H1 (cell line): ENCODE results near the gene PIM2. TPM values are rescaled to one million over a fixed set of nuclear protein-coding genes. Genes with fewer than 3 reads are reported as not detected.

ENCODE experiments used
- CTCF ChIA-PET: fragments of 300-600 bp; sonication (Branson Sonifier 250); formaldehyde crosslinking; loops from one replicate; lab custom pipeline; 2021; ENCODE audit not compliant: partially characterized antibody; lab: Charles Lee
- POLR2A ChIA-PET: fragments of 300-600 bp; sonication (Branson Sonifier 250); formaldehyde crosslinking; loops from one replicate; lab custom pipeline; 2021; ENCODE audit warnings: inconsistent platforms; ENCODE audit not compliant: partially characterized antibody; lab: Charles Lee
- DNase-seq, 2 experiments: peaks; one replicate each; pipeline versions ENCODE4 v3.0.0 to v3.0.0-alpha.2; 2010 to 2022; ENCODE audit warnings: low spot score in 2 of 2, low read depth in 1 of 2, mixed read lengths in 1 of 2
- FAIRE-seq: peaks from 2 replicates; lab custom pipeline; 2011; peaks lifted over from hg19 to GRCh38; lab: Jason Lieb, UNC
- H2AFZ ChIP-seq: 2 replicates; pipeline ENCODE4 v1.8.1; 2012; ENCODE audit warnings: low read length, inconsistent platforms
- H2AK5ac ChIP-seq: 2 replicates; pipeline ENCODE4 v1.6.1; 2013; ENCODE audit warnings: low read depth, low read length
- H2BK120ac ChIP-seq: replicated peaks from 2 replicates; pipeline ENCODE3; 2013; ENCODE audit warnings: low read depth, low read length, inconsistent platforms
- H2BK12ac ChIP-seq: 2 replicates; pipeline ENCODE4 v1.6.1; 2013; ENCODE audit warnings: low read depth, low read length
- H2BK15ac ChIP-seq: 2 replicates; pipeline ENCODE4 v1.6.1; 2013; ENCODE audit warnings: low read length
- H2BK20ac ChIP-seq: 2 replicates; pipeline ENCODE4 v1.6.1; 2013; ENCODE audit warnings: low read length
- H2BK5ac ChIP-seq: 2 replicates; pipeline ENCODE4 v1.6.1; 2013; ENCODE audit warnings: low read depth, low read length
- H3K14ac ChIP-seq: 2 replicates; pipeline ENCODE4 v1.6.1; 2013; ENCODE audit warnings: inconsistent platforms; ENCODE audit not compliant: insufficient read length
- H3K18ac ChIP-seq: 2 replicates; pipeline ENCODE4 v1.6.1; 2013; ENCODE audit warnings: low read length; ENCODE audit errors: extremely low read depth
- H3K23ac ChIP-seq: 2 replicates; pipeline ENCODE4 v1.6.1; 2013; ENCODE audit warnings: inconsistent platforms; ENCODE audit not compliant: insufficient read length
- H3K23me2 ChIP-seq: 2 replicates; pipeline ENCODE4 v1.6.1; 2013; ENCODE audit warnings: low read depth, low read length
- H3K27ac ChIP-seq: 2 replicates; pipeline ENCODE4 v1.6.1; 2011; ENCODE audit warnings: low read depth, low read length, inconsistent platforms
- H3K27me3 ChIP-seq, 4 experiments: replicated peaks in 1 of 4; 1 replicate in 1 of 4; 2 replicates in 3 of 4; pipeline versions ENCODE4 v1.6.1 to v1.8.1; 2011 to 2013; ENCODE audit warnings: low read length in 3 of 4, mild to moderate bottlenecking in 3 of 4, inconsistent platforms in 2 of 4, mixed read lengths in 2 of 4, moderate library complexity in 1 of 4; ENCODE audit not compliant: control insufficient read depth in 3 of 4, insufficient read depth in 3 of 4; ENCODE audit errors: extremely low read depth in 1 of 4
- H3K36me3 ChIP-seq, 4 experiments: 2 replicates each; pipeline versions ENCODE4 v1.6.1 to v1.8.1; 2011 to 2013; ENCODE audit warnings: mild to moderate bottlenecking in 4 of 4, low read length in 3 of 4, moderate library complexity in 2 of 4, control low read depth in 1 of 4, inconsistent platforms in 1 of 4; ENCODE audit not compliant: insufficient read depth in 4 of 4, control insufficient read depth in 2 of 4
- H3K4ac ChIP-seq: replicated peaks from 2 replicates; pipeline ENCODE3; 2013; ENCODE audit warnings: low read length, low read depth, mixed read lengths, inconsistent platforms; ENCODE audit not compliant: insufficient read length
- H3K4me1 ChIP-seq, 4 experiments: replicated peaks in 1 of 4; 1 replicate in 1 of 4; 2 replicates in 3 of 4; pipeline versions ENCODE4 v1.6.1 to v1.8.1; 2011 to 2013; ENCODE audit warnings: low read length in 3 of 4, inconsistent platforms in 2 of 4, mixed read lengths in 1 of 4; ENCODE audit not compliant: insufficient read depth in 4 of 4, control insufficient read depth in 3 of 4
- H3K4me2 ChIP-seq, 2 experiments: 2 replicates each; pipeline versions ENCODE4 v1.6.1 to v1.8.1; 2011 to 2013; ENCODE audit warnings: low read depth in 2 of 2, low read length in 2 of 2, control low read depth in 1 of 2, inconsistent platforms in 1 of 2, mild to moderate bottlenecking in 1 of 2; ENCODE audit not compliant: insufficient read depth in 1 of 2
- H3K4me3 ChIP-seq, 4 experiments: fragments of 200-600, 300-600 bp in 1 of 4; sonication (generic), shearing (Covaris generic), sonication (Bioruptor Twin) in 1 of 4; 2 replicates each; pipeline versions ENCODE4 v1.5.1 to v1.8.1; 2011 to 2016; ENCODE audit warnings: low read length in 4 of 4, low read depth in 3 of 4, control low read depth in 2 of 4, inconsistent platforms in 2 of 4, mild to moderate bottlenecking in 2 of 4, mixed read lengths in 1 of 4, moderate library complexity in 1 of 4; ENCODE audit not compliant: insufficient read depth in 2 of 4; ENCODE audit errors: extremely low read depth in 1 of 4
- H3K56ac ChIP-seq: replicated peaks from 2 replicates; pipeline ENCODE3; 2013; ENCODE audit warnings: low read depth, mild to moderate bottlenecking, mixed read lengths, low read length, inconsistent platforms; ENCODE audit not compliant: insufficient read length
- H3K79me1 ChIP-seq: 2 replicates; pipeline ENCODE4 v1.6.1; 2013; ENCODE audit warnings: low read depth, low read length, control low read depth
- H3K79me2 ChIP-seq, 2 experiments: 2 replicates each; pipeline versions ENCODE4 v1.6.1 to v1.8.1; 2012 to 2013; ENCODE audit warnings: low read length in 2 of 2, mild to moderate bottlenecking in 2 of 2, inconsistent platforms in 1 of 2; ENCODE audit not compliant: insufficient read depth in 2 of 2, control insufficient read depth in 1 of 2
- H3K9ac ChIP-seq, 4 experiments: replicated peaks in 1 of 4; 1 replicate in 1 of 4; 2 replicates in 3 of 4; pipeline versions ENCODE4 v1.6.1 to v1.8.1; 2011 to 2013; ENCODE audit warnings: low read depth in 3 of 4, low read length in 3 of 4, control low read depth in 2 of 4, mild to moderate bottlenecking in 2 of 4, moderate library complexity in 2 of 4, inconsistent platforms in 1 of 4; ENCODE audit errors: extremely low read depth in 1 of 4
- H3K9me3 ChIP-seq, 2 experiments: 2 replicates each; pipeline versions ENCODE4 v1.6.1 to v1.8.1; 2012 to 2013; ENCODE audit warnings: mild to moderate bottlenecking in 2 of 2, moderate library complexity in 2 of 2, control low read depth in 1 of 2, inconsistent platforms in 1 of 2, low read depth in 1 of 2, low read length in 1 of 2, mixed read lengths in 1 of 2; ENCODE audit not compliant: insufficient read depth in 2 of 2
- H4K20me1 ChIP-seq, 2 experiments: replicated peaks in 1 of 2; 2 replicates each; pipeline versions ENCODE3 to v1.8.1; 2011 to 2013; ENCODE audit warnings: inconsistent platforms in 2 of 2, low read length in 2 of 2, mild to moderate bottlenecking in 1 of 2; ENCODE audit not compliant: insufficient read depth in 2 of 2, control insufficient read depth in 1 of 2
- H4K5ac ChIP-seq: 2 replicates; pipeline ENCODE4 v1.6.1; 2013; ENCODE audit warnings: low read length, low read depth, mixed read lengths, inconsistent platforms; ENCODE audit not compliant: insufficient read length
- H4K8ac ChIP-seq: 2 replicates; pipeline ENCODE4 v1.8.0; 2013; ENCODE audit warnings: mild to moderate bottlenecking, moderate library complexity, low read length, inconsistent platforms; ENCODE audit not compliant: insufficient read depth; ENCODE audit errors: extremely low read depth
- H4K91ac ChIP-seq: replicated peaks from 2 replicates; pipeline ENCODE3; 2013; ENCODE audit warnings: low read length, mixed read lengths, inconsistent platforms; ENCODE audit not compliant: insufficient read length
- CBX8 ChIP-seq: fragments of 300-800, 300-1000 bp; sonication (generic); IDR thresholded peaks from 2 replicates; pipeline ENCODE4 v1.7.1; 2016; ENCODE audit warnings: low read depth, low read length, borderline replicate concordance
- CEBPB ChIP-seq: IDR thresholded peaks from 2 replicates; pipeline ENCODE4 v1.6.1; 2012; ENCODE audit warnings: low read depth, low read length
- CHD1 ChIP-seq: IDR thresholded peaks from 2 replicates; pipeline ENCODE4 v1.6.1; 2012; ENCODE audit warnings: low read depth, low read length, improper control_type of control experiment
- POLR2A ChIP-seq, 2 experiments: IDR thresholded peaks; 1 replicate in 1 of 2; 2 replicates in 1 of 2; pipeline ENCODE4 v1.6.1; 2011; ENCODE audit warnings: low read depth in 2 of 2, low read length in 2 of 2, mild to moderate bottlenecking in 2 of 2; ENCODE audit errors: control extremely low read depth in 1 of 2
- SP1 ChIP-seq: IDR thresholded peaks from 2 replicates; pipeline ENCODE4 v1.6.1; 2011; ENCODE audit warnings: low read depth, low read length
- TBP ChIP-seq: IDR thresholded peaks from 2 replicates; pipeline ENCODE4 v1.6.1; 2011; ENCODE audit warnings: low read depth, low read length, improper control_type of control experiment
- WGBS, 2 experiments: shearing (Covaris generic) in 1 of 2; methylation state at CpG; one replicate each; pipeline versions ENCODE4 v1.1.6 to v1.1.7; 2013 to 2015; ENCODE audit warnings: low lambda C conversion rate in 2 of 2, mixed read lengths in 2 of 2, inconsistent platforms in 1 of 2, low coverage in 1 of 2, missing lambda C conversion rate in 1 of 2; ENCODE audit not compliant: insufficient replicate concordance in 2 of 2, insufficient coverage in 1 of 2, insufficient read length in 1 of 2; ENCODE audit errors: extremely low coverage in 1 of 2, missing lambda C conversion rate in 1 of 2; 5-methylcytosine and 5-hydroxymethylcytosine counted together
- polyA plus RNA-seq, 7 experiments: library from polyadenylated mRNA; depleted of rRNA in 3 of 7; stranded (reverse) in 5 of 7; unstranded in 2 of 7; fragments of >200 nt in 5 of 7; fragments of 200-250 nt in 2 of 7; gene quantifications; 1 replicate in 5 of 7; 2 replicates in 1 of 7; 4 replicates in 1 of 7; pipeline versions ENCODE4 v1.2.1 to v1.2.3, GENCODE V29; 2011 to 2013; ENCODE audit warnings: missing spikeins in 2 of 7, mixed read lengths in 2 of 7
- total RNA-seq: library from RNA; stranded (reverse); fragmentation: NEBNext Ultra II Directional; extraction: Animal tissue kit (Norgen Biotek cat#: 25700); gene quantifications from 2 replicates; pipeline ENCODE4 v1.2.1, GENCODE V29; 2021

PIM2 gene
- total and polyA plus RNA-seq, 2 of the 8 experiments (the other 6 are each of a cell fraction or from before 2014, with no cell fraction given) = 180 to 203 TPM

DNA sequence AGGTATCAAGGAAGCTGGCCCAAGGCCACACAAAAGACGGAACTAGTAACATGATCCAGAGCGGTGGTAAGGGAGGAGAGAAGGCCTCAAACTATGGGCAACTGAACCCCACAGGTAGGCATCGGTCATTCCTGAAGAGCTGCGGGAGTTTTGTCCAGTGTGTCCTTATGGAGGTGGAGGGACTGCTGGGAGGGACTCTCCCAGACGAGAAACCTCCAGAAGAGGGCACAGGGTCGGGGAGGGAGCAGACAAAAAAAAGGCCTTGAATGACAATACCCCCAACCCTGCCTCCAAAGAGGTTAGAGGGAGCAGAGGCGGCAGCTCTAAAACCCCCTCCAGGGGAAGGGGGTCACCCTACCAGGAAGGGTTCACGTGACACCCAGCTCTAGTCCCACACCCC, 14.6 kb downstream of the PIM2 start:
- Histone ChIP-seq H3K27ac (no peak overlapping the region), H3K9me3 (no peaks in the 10 kb centered on the region), H3K36me3 (peaks cover 6 to 33% (median 16%) of the 10 kb centered on the region in 4 experiments; a peak in 6 of 8 replicates), H3K23ac (no peak overlapping the region), H3K23me2 (no peaks in the 10 kb centered on the region), H3K79me2 (peaks cover 0 to 6% of the 10 kb centered on the region in 2 experiments; a peak in 1 of 4 replicates), H2BK120ac (no peak overlapping the region), H2BK5ac (no peak overlapping the region), H3K4me1 (peaks cover 0 to 3% (median 0%) of the 10 kb centered on the region in 4 experiments; a peak in 1 of 7 replicates), H3K56ac (no peak overlapping the region), H4K5ac (no peak overlapping the region), H2BK15ac (no peak overlapping the region), H3K79me1 (no peaks in the 10 kb centered on the region), H2BK20ac (no peak overlapping the region), H4K8ac (no peak overlapping the region), H4K20me1 (no peaks in the 10 kb centered on the region), H2AFZ (no peak overlapping the region), H3K9ac (no peak overlapping the region), H3K4me3 (no peak overlapping the region), H3K27me3 (no peaks in the 10 kb centered on the region), H3K4me2 (no peak overlapping the region), H2BK12ac (no peak overlapping the region), H3K18ac (no peak overlapping the region), H3K4ac (no peak overlapping the region), H2AK5ac (no peak overlapping the region), H3K14ac (no peak overlapping the region), H4K91ac (no peak overlapping the region)
- WGBS, 2 experiments = 70% methylated on average over 5 of the region's 8 CpGs; no CpG with 5 or more reads in 1 of the 2 experiments
- DNase-seq = no peak
- ChIA-PET CTCF (interaction anchor here (1.0 to 1.6 kb wide), 2 partner anchors 18 to 33 kb away, joined by 3 to 4 read pairs; no protein-coding TSS in a partner anchor), POLR2A (interaction anchor here (0.6 to 30.9 kb wide), 9 partner anchors 7 to 107 kb away, joined by 3 to 572 read pairs (median 4); partner anchors contain the start of gene SLC35A2)
- no peak for FAIRE-seq
- no peak for TF ChIP-seq CHD1
- TF ChIP-seq CEBPB = no peak
- no peak for TF ChIP-seq POLR2A (IDR thresholded peaks at IDR 0.05; ENCODE audit: control extremely low read depth in 1 of 2, low read depth in 2 of 2, low read length in 2 of 2)
- no peak for TF ChIP-seq TBP
- no peak for TF ChIP-seq CBX8
- TF ChIP-seq SP1 = no peak
